RWPE2 (cell line): ENCODE measurements around the gene CDC42BPB.

Experiments used
- ATAC-seq: fragments of 200-7000 bp; cut with Tn5 transposase; 3 replicates; pipeline ENCODE4 v1.9.1; 2021; ENCODE audit warnings: low read depth
- DNase-seq: peaks from one replicate; pipeline ENCODE4 v3.0.0-alpha.2; 2020; ENCODE audit warnings: low spot score
- H3K27ac ChIP-seq: fragments of 450-650 bp; 2 replicates; pipeline ENCODE4 v1.5.1; 2017; ENCODE audit warnings: mild to moderate bottlenecking; ENCODE audit not compliant: poor library complexity, severe bottlenecking
- H3K27me3 ChIP-seq: fragments of 250-450 bp; sonication (Bioruptor Pico); 2 replicates; pipeline ENCODE4 v1.5.1; 2021; ENCODE audit warnings: mild to moderate bottlenecking, moderate library complexity; ENCODE audit not compliant: insufficient read depth, poor library complexity, severe bottlenecking
- H3K36me3 ChIP-seq: fragments of 250-450 bp; sonication (Bioruptor Pico); 2 replicates; pipeline ENCODE4 v1.5.1; 2020; ENCODE audit warnings: low read depth, mild to moderate bottlenecking, moderate library complexity
- H3K4me1 ChIP-seq: fragments of 250-450 bp; sonication (Bioruptor Pico); 2 replicates; pipeline ENCODE4 v1.5.1; 2021; ENCODE audit warnings: mild to moderate bottlenecking, moderate library complexity; ENCODE audit not compliant: insufficient read depth, poor library complexity, severe bottlenecking
- H3K4me3 ChIP-seq: fragments of 250-450 bp; sonication (Bioruptor Pico); 2 replicates; pipeline ENCODE4 v1.5.1; 2021; ENCODE audit warnings: mild to moderate bottlenecking, moderate library complexity; ENCODE audit not compliant: severe bottlenecking
- H3K9me3 ChIP-seq: fragments of 250-450 bp; sonication (Bioruptor Pico); 2 replicates; pipeline ENCODE4 v1.5.1; 2021; ENCODE audit warnings: mild to moderate bottlenecking, moderate library complexity; ENCODE audit not compliant: severe bottlenecking
- CTCF ChIP-seq: fragments of 450-650 bp; IDR thresholded peaks from one replicate; pipeline ENCODE4 v1.5.1; 2017; ENCODE audit warnings: mild to moderate bottlenecking, moderate library complexity; ENCODE audit not compliant: poor library complexity, severe bottlenecking

The CDC42BPB gene

DNA sequence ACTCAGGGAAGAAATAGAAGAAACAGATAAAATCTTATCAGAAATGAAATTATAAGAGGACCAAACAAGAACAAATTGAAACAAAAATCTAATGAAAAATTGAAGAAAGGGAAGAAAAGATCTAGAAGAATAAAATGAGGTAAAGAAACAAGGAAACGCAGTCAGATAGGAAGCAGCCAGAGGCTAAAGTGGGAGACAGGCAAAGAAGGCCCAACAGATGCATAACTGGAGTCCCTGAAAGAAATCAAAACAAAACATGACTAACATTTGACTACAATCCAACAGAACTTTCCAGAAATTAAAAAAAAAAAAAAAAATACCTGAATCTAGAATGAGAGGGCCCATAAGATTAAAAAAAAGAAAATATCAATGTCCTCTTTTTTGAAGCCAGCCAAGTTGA is 69.3 kb downstream of the CDC42BPB start:
- no peak for ATAC-seq
- no peak for DNase-seq
- H3K4me1 ChIP-seq: peaks cover 18% of the 10 kb centered on the region
- H3K9me3 ChIP-seq: peaks cover 9% of the 10 kb centered on the region
- H3K27ac ChIP-seq: peak overlapping the region; percentile 64
- H3K4me3 ChIP-seq: no peak overlapping the region
- TF ChIP-seq CTCF: no peak
- no peaks in the 10 kb centered on the region for H3K27me3 ChIP-seq
- peaks cover 82% of the 10 kb centered on the region for H3K36me3 ChIP-seq

DNA sequence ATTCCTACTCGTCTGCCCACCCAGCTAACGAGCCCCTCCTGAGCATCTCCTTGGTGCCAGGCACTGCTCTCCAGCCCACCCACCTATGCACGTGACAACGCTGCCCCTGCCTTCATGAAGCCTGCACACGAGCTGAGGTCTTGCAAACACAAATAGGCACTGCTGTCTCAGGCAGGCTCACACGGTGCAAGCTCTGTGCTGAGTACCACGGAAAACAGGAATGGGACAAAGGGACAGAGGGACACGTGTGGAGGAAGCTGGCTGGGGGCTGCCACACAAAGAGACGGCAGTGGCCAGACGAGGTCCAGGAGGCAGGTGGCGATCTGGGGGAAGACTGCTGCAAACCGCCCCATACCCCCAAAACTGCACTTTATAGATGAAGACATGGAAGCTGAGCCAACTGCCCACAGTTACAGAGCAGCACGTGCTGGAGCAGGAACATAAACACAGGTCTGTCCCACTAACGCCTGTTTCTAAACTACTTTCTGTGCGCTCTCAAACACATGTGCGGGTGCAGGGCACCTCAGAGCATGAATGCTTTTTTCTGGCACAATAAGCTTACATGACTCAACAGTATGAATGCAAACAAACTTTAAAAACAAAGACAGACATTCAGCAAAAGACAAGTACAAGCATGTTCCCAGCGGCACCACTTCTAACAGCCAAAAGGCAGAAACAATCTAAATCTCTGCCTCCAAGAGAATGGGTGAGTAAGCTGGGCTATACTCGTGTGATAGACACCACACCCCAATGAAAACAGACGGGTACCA is 70.4 kb downstream of the CDC42BPB start:
- peaks cover 84% of the 10 kb centered on the region for H3K36me3 ChIP-seq
- peak overlapping the region; percentile 64 for H3K27ac ChIP-seq
- ATAC-seq (peak; percentile 97), DNase-seq (peak; percentile 86)
- no peaks in the 10 kb centered on the region for H3K27me3 ChIP-seq
- peaks cover 15% of the 10 kb centered on the region for H3K4me1 ChIP-seq
- TF ChIP-seq CTCF: no peak
- H3K4me3 ChIP-seq: no peak overlapping the region
- H3K9me3 ChIP-seq: peaks cover 9% of the 10 kb centered on the region

DNA sequence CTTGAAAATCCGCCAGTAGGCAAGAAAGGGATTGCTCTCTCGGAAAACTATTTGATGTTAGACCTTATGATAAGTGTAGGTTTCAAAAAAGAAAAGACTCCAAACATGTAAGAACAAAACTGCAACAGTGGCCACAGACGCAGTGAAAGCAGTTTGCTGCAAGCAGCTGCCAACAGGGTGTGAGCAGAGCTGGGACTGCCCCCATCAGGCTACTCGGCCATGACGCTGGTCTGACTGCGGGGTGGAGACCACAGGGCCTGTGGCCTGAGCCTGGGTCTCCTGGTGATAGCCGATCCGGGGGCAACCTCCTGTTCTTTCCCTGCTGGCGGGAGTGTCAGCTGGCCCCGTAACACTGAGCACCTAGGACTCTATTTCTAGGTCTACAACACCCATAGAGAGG is 71.7 kb downstream of the CDC42BPB start:
- Histone ChIP-seq H3K27me3 (no peaks in the 10 kb centered on the region), H3K4me1 (peaks cover 15% of the 10 kb centered on the region), H3K27ac (no peak overlapping the region), H3K9me3 (peaks cover 9% of the 10 kb centered on the region), H3K4me3 (no peak overlapping the region), H3K36me3 (peaks cover 84% of the 10 kb centered on the region)
- DNase-seq: no peak
- no peak for ATAC-seq
- TF ChIP-seq CTCF: no peak

DNA sequence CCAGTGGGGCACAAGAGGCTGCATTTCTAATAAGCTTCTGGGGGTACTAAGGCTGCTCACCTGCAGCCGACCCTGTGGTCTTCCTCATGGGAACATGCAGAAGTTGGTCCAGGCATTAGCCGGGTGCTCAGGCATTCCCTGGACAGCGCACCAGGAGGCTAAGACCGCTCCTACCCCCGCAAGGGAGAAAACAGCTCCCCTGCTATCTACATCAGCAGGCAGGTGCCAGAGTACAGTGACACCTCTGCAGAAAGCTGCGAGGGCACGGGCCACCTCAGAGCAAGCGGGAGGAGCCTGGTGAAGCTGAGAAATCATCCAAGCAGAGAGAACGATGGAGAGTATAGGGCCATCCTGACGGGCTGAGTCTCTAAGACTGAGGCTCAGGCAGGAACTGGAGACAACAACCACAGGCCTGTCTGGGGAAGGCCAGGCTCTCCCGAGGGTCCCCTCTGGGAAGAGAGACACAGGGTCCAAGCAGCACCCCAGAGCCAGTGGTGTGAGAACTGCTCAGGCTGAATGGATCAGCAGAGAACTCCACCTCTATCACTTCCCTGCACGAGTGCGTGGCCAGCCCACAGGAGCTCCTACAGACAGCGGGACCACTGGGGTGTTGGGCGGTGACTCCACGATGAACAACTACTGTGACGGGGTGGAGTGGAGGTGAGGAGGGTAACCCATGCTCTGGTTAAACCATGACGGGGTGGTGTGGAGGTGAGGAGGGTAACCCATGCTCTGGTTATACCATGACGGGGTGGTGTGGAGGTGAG is 72.8 kb downstream of the CDC42BPB start:
- Histone ChIP-seq H3K27ac (no peak overlapping the region), H3K4me1 (peaks cover 15% of the 10 kb centered on the region), H3K27me3 (no peaks in the 10 kb centered on the region), H3K4me3 (no peak overlapping the region), H3K36me3 (peaks cover 86% of the 10 kb centered on the region), H3K9me3 (peaks cover 9% of the 10 kb centered on the region)
- DNase-seq: peak; percentile 58
- ATAC-seq: no peak
- TF ChIP-seq CTCF: no peak
